Myocyte (in vitro differentiated cells): ENCODE results near the gene LRBA. TPM values are rescaled to one million over a fixed set of nuclear protein-coding genes. Genes with fewer than 3 reads are reported as not detected.
"Not testable (repeated sequence)": the region's sequence is repeated elsewhere in the genome, so short reads cannot be mapped to it uniquely, and the experiment has no call there.

Experiments used
- DNase-seq: peaks from one replicate; pipeline ENCODE4 v3.0.0-alpha.2; 2012; ENCODE audit warnings: low read depth
- polyA plus RNA-seq: library from polyadenylated mRNA; unstranded; fragments of >200 nt; gene quantifications from one replicate; pipeline ENCODE4 v1.2.1, GENCODE V29; 2012; ENCODE audit warnings: missing spikeins
- total RNA-seq: library from RNA; depleted of rRNA; stranded (reverse); fragments of >200 nt; gene quantifications from 2 replicates; pipeline ENCODE4 v1.2.3, GENCODE V29; 2014

LRBA gene
- 52.8 and 57.8 TPM in 2 replicates for total RNA-seq
- polyA plus RNA-seq = 14.1 TPM

- DNase-seq = peak; percentile 64
These were observed at the start of gene LRBA for GRCh38 chr4:151014521-151015458. TSS of gene LRBA (minus strand) at chr4:151015284. CDS start at chr4:151014642, 642 bp downstream.

GRCh38 chr4:151063143-151063542 lies 48.1 kb upstream of the LRBA start:
- DNase-seq = not testable (repeated sequence)

- DNase-seq = no peak
These were observed 40.5 kb upstream of the LRBA start for GRCh38 chr4:151055539-151055938.

- DNase-seq = no peak
These were observed 37.7 kb upstream of the LRBA start for GRCh38 chr4:151052785-151053184.

- DNase-seq = no peak
These were observed 34.4 kb upstream of the LRBA start for GRCh38 chr4:151049430-151049884.

- DNase-seq = no peak
These were observed 33.8 kb upstream of the LRBA start for GRCh38 chr4:151048913-151049312.

GRCh38 chr4:151046609-151047008 lies 31.5 kb upstream of the LRBA start:
- no peak for DNase-seq

- DNase-seq = no peak
These were observed 30.8 kb upstream of the LRBA start for GRCh38 chr4:151045907-151046306.

GRCh38 chr4:151043803-151044515 lies 28.9 kb upstream of the LRBA start:
- no peak for DNase-seq

GRCh38 chr4:151039733-151040132 lies 24.6 kb upstream of the LRBA start:
- DNase-seq = no peak

- DNase-seq = no peak
These were observed 23.5 kb upstream of the LRBA start for GRCh38 chr4:151038452-151039157.

GRCh38 chr4:151035911-151036310 lies 20.8 kb upstream of the LRBA start:
- no peak for DNase-seq

GRCh38 chr4:151035328-151035727 lies 20.2 kb upstream of the LRBA start:
- peak; percentile 26 for DNase-seq

GRCh38 chr4:151034829-151035228 lies 19.7 kb upstream of the LRBA start:
- DNase-seq = no peak

- DNase-seq = no peak
These were observed 16.9 kb upstream of the LRBA start for GRCh38 chr4:151031831-151032605.

- DNase-seq = no peak
These were observed 14.5 kb upstream of the LRBA start for GRCh38 chr4:151029537-151029936.

GRCh38 chr4:151029006-151029405 lies 13.9 kb upstream of the LRBA start:
- not testable (repeated sequence) for DNase-seq

- DNase-seq = no peak
These were observed 10.7 kb upstream of the LRBA start for GRCh38 chr4:151025759-151026158.

GRCh38 chr4:151022586-151022985 lies 7.5 kb upstream of the LRBA start:
- no peak for DNase-seq

- peak; percentile 70 for DNase-seq
These were observed 6.7 kb upstream of the LRBA start for GRCh38 chr4:151021637-151022334.
